HG02870 (cell line): ENCODE data around the gene GLMP.
A peak's percentile ranks its signal among the peaks of the same experiment; 100 is the strongest.
"Not testable (repeated sequence)": the region's sequence is repeated elsewhere in the genome, so short reads cannot be mapped to it uniquely, and the experiment has no call there.

Experiments used
- ATAC-seq: cut with Tn5 transposase; IDR thresholded peaks from one replicate; pipeline ENCODE4 v1.9.1; 2021; ENCODE audit warnings: mild to moderate bottlenecking, moderate library complexity; ENCODE audit not compliant: unreplicated experiment

Gene GLMP, protein sequence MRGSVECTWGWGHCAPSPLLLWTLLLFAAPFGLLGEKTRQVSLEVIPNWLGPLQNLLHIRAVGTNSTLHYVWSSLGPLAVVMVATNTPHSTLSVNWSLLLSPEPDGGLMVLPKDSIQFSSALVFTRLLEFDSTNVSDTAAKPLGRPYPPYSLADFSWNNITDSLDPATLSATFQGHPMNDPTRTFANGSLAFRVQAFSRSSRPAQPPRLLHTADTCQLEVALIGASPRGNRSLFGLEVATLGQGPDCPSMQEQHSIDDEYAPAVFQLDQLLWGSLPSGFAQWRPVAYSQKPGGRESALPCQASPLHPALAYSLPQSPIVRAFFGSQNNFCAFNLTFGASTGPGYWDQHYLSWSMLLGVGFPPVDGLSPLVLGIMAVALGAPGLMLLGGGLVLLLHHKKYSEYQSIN

DNA sequence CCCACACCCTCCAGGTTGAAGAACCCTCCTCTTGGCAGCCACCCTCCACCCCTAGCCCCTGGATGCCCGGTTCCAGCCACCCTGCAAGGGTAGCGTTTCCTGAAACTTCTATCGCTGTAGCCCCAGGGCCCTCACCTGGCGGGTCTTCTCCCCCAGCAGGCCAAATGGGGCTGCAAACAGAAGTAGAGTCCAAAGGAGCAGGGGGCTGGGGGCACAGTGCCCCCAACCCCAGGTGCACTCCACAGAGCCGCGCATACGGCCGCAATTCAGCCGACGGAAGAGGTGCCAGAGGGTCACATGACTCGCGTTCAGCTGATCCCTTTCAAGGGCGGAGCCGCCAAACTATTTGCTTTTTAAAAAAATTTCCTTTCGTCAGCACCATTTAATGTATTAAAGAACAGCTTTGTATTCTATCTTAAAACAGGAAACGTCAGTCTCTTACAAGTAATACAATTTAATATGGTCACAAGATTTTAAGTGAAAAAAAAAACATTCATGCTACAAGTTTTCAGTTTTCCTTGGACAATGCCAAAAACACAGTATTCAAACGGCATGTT is at the start of gene GLMP:
Gene GLMP, minus strand, starts transcription at position 289 of the 557 bp plus-strand sequence. Its CDS starts 34 bp downstream, at position 255.
- ATAC-seq, result peak; percentile 45

DNA sequence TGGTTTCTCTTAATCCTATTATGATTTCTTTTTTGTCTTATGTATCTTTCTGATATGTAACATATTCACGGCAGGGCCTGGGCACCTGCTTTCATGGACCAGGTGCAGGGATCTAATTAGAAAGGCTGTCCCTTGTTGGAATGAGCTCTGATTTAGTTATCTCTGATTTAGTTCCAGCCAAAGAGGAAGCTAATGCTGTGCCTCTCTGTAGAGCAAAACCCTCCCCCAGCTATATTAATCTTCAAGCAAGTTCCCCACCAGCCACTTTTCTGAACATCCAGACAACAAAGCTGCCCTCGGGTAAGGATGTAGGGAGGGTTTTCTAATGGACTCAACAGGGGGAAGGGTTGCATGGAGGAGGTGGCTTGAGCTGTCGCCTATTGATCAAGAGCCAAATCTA is 48.9 kb upstream of the GLMP start:
- ATAC-seq, result no peak

DNA sequence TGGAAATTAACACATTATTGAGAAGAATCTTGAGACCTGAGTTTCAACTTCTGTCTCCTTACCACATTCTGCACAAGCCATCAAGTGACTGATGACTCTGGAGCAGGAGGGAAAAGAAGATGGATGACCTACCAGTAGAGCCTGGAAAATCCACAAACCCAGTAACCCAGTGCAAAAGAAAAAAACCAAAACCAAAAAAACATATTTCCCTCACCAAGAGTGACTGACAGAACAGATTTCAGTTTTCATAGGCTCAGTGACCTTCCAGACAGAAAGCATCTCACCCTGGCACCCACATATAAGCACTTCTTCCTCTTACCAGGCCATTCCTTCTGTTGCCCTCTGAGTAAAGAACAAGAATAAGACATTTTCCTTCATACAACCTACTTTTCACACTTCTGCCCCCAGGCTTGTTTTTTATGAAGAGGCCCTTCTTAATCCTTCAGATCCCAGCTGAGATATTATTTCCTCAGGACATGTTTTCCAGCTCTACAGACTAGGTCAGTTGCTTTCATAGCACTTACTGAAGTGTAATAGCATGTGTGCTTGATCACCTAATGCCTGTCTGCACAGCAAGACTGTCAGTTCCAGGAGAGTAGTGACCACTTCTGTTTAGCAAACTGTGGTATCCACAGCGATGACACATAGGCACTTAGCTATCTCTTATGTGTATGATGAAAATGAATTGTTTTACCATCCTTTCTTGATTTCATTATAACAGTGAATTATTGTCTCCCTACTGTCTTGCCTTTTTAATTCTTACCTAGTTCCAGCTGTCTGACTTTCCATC is 46.9 kb upstream of the GLMP start:
- no peak for ATAC-seq

DNA sequence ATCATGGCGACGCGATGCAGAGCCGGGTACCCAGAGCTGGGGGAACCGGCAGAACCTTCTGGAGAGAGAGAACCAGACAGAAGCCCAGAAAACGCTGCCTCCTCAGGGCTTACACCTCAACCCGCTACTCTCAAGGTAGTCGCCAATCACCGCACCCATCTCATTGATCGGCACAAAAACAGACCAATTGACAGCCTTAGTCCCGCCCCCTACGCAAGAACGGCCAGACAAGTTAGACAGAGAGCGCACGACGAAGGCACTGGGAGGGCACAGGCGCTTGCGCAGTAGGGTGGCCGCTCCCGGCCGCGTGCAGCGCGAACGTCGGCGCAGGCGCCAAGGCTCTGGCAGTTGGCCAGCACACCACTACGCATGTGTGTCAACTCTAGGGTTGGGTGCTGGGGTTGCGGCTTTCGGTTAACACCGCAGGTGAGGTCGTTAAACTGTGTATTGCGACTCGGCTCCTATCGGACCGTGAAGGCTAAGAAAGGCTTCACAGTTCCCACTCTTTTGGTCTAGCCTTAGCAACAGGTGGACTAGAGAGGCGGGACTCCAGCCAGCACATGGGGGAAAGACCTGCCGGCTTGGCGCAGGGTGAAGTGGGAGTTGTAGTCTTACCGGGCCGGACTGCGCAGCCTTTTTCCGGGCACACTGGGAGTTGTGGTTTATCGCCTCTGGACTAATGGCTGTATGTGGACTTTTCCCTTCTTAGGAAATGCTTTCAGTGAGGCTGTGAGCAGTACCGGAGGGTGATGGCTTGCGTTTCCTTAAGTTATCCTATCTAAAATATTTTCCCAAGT is 42.9 kb upstream of the GLMP start, which contains the start of the genes CCT3 and TSACC:
Gene CCT3, minus strand, starts transcription at position 113 of the 797 bp plus-strand sequence. Its CDS starts 108 bp downstream, at position 5.
Gene TSACC, plus strand, starts transcription at position 347 of the 797 bp plus-strand sequence. CDS start 1,232 bp downstream, outside the sequence.
- ATAC-seq, result peak; percentile 90

DNA sequence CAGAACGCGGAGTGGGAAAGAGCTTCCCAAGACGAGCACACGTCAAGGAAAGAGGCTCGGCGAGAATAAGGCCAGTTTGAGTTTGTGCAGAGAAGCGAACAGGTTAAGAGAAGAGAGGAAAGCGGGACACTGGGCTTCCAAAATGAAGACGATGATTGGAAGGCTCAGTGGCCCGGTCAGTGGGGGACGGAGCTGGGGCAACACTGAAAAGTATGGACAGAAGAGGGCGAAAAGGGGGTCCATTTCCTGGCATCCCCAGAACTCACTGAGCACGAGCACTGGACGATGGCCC is 42.4 kb upstream of the GLMP start:
- ATAC-seq, result no peak

DNA sequence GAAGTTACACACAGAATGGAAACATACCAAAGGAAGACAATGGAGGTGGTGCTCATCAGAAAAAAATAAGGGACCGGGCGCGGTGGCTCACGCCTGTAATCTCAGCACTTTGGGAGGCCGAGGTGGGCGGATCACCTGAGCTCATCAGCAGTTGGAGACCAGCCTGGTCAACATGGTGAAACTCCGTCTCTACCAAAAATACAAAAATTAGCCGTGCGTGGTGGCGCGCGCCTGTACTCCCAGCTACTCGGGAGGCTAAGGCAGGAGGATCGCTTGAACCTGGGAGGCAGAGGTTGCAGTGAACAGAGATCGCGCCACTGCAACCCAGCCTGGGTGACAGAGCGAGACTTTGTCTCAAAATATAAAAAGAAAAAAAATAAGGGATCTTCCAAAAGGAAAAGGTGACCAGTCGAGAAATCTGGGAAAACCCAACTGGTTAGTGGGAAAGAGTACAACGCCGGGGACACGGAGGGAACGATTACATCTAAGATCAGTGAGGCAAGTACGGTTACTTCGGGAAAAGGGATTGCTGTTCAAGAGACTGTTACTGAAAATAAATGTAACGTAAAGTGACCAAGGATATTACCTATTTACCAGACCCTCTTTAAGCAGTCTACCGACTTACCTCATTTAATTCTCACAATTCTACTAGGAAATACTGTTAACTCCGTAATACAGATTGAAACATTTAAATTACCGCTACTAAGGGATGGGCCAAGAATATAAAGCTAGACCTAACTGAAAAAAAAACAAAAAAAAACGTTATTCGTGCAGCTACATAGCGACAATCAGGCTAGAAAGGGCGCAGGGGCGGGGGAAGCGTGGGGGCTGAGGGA is 41.8 kb upstream of the GLMP start:
- ATAC-seq, result no peak

DNA sequence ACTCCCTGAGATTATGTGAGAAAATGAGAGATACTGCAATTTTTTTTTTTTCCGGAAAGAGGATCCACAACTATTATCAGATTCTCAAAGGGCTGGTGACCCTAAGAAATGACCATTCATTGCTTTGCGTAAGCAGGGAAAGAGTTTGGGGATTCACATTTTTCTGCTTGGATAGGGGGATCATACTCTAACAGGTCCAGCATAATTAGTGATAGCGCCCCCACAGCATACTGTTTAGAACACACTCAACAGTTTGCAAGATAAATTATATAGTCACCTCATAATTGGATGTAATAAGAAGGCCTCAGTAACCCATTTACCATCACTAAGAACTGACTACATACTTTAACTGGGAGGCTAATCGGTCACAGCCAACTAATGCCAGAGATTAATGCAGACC is 40.8 kb upstream of the GLMP start:
- ATAC-seq, result no peak

DNA sequence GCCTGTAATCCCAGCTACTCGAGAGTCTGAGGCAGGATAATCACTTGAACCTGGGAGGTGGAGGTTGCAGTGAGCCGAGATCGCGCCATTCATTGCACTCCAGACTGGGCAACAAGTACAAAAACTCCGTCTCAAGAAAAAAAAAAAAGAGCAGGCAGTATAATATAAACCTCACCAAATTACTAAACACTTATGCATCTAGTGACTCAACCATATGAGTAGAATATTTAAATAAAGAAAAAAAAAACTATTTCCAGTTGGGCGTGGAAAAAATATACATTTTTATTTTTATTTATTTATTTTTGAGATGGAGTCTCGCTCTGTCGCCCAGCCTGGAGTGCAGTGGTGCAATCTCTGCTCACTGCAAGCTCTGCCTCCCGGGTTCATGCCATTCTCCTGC is 27.7 kb upstream of the GLMP start:
- ATAC-seq, result not testable (repeated sequence)

DNA sequence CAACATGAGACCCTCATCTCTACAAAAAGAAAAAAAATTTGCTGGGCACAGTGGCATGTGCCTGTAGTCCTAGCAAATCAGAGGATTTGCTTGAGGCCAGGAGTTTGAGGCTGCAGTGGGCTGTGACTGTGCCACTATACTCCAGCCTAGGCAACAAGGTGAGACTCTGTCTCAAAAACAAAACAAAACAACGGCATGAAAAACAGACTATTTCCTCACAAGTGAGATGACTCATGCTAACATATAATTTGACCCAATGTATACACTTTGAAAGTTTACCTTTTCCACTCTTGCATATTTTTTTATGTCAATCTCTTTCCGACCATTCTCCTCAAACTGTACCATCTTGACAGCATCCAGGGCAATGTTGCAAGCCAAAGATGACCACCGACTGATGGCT is 25.1 kb upstream of the GLMP start:
- ATAC-seq, result no peak

DNA sequence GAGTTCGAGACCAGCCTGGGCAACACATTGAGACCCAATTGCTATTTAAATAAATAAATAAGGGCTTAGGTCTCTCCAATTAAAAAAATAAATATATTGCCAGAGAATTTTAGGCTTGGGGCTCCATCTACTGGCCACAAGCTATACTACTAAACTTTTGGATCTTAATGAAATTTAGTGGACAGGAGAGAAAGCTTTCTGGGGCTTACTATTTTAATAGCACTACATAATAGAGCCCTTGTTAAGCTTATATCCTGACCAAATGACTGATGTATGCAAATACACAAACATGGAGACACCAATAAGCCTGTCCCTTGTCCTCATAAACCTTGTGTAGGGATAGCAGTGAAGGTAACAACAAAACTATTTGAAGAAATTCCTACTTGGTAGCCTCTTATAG is 24.2 kb upstream of the GLMP start:
- ATAC-seq, result no peak

DNA sequence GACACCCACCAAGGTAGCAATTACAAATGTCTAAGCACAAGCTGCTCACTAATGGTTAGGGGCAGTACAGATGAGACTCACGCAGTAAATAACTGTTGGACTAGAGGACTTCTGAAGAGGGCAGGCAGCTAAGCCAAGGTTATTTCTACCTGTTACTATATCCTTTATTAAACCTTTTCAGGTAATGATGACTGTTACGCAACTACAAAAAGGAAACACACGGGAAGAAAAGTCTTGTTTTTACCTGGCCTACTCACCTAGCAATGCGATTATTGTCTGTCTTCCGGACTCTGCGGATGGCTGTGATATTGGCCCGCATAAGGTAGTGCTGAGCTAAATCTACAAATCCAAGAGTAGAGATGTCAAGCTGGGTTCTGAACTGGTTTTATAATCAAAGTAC is 21.4 kb upstream of the GLMP start:
- ATAC-seq, result no peak

DNA sequence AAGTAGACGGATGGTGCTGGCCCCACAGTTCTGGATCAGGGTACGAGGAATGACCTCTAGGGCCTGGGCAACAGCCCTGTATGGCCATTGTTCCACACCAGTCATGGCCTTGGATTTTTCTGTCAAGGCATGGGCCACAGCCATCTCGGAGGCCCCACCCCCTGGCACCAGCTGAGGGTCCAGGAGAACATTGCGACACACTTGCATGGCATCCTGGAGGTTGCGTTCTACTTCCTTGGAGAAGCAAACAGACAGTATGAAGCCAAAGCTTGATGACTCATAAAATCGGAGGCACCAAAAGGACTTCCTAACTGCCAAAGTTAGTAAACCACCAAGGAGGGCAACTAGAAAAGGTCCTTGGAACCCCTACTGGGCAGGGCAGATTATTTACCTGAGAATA is 15.5 kb upstream of the GLMP start:
- ATAC-seq, result no peak

DNA sequence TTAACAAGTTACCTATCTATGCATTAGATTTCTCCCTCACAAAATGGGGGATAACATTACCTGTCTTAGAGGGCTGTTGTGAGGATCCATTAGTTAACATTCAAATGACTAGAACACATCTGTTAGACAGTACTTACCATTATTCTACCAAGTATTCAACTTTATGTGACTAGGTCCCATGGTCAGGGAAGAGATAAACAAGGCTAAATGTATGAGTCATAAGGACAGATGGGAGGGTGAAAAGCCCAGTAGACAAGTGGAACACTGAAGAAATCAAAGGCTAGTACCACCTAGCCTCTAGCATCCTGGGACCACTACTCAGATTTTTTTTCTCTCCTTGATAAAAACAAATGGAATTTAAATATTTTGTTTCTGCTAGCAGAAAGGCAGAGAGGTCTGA is 12.6 kb upstream of the GLMP start:
- no peak for ATAC-seq

DNA sequence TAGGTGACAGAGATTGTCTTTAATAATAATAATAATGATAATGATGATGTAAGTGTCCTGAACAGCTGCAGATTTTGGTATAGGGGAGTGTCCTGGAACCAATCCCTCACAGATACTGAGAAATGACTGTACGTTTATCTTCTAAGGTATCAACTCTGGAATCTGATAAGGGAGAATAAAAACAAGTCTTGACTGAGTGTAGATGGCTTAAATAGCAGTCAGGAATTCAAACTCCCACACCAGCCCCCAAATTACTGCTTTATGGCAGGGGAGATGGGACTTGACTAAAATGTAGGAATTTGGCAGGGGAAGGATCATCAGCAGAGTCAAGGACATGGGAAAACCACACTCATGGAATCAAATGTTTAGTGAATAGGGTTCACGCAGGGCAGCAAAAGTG is 9.7 kb upstream of the GLMP start:
- ATAC-seq, result no peak

DNA sequence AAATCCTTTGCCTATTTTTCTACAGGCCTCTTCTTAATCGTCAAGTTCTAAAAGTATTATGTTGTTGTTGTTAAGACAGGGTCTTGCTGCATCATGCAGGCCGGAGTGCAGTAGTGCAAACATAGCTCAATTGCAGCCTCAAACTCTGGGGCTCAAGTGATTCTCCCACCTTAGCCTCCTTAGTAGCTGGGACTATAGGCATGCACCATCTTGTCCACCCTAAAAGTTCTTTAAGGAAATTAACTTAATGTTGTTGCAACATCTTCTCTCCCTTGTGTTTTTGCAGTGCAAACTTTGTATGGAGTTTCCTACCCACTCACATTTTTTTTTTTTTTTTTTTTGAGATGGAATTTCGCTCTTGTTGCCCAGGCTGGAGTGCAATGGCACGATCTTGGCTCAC is 7.8 kb upstream of the GLMP start:
- no peak for ATAC-seq

DNA sequence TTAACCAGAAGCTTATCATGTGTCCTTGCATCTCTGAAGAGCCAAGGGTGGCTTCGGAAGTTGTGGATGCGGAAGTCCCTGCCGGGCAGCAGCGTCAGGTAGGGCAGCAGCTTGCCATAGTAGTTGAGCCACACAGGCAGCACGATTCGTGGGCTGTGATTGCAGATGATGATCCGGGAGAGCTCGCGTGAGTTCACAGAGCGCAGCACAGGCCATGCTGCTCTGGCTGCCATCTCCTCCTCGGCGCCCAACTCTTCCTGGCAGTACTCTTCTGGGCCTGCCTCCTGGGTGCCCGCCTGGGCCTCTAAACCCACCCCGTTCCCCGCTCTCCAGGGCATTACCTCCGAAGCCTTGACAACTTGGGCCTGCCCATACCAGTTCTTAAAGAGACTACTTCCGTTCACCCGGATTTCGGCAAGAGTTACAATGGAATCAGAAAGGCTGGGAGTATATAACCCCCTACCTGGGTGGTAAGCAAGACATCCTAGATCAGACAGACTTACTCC is 3.4 kb upstream of the GLMP start, which contains the start of gene VHLL:
Gene VHLL, minus strand, starts transcription at position 456 of the 506 bp plus-strand sequence. Its CDS starts 118 bp downstream, at position 338.
- ATAC-seq, result no peak

DNA sequence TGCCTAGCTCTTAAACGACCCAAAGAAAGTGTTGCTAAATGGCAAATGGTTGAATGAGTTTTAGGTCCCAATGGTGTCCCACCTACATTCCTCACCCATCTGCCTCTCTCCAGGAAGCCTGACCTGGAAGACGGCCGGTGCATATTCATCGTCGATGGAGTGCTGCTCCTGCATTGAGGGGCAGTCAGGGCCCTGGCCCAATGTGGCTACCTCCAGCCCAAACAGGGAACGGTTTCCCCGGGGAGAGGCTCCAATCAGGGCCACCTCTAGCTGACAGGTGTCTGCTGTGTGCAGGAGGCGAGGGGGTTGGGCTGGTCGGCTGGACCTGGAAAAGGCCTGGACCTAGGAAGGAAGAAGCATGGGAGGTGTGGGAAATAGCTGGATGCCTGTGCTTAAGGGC is 1.6 kb downstream of the GLMP start:
- ATAC-seq, result no peak

DNA sequence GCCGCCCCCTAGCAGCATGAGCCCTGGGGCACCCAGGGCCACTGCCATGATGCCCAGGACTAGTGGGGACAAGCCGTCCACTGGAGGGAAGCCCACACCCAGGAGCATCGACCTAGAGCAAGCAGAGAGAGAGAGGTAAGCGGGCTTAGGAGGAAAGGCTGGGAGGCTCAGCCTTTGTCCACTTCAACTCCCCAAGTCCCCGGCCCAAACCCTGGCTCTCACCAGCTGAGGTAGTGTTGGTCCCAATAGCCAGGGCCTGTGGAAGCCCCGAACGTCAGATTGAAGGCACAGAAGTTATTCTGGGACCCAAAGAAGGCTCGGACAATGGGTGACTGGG is 2.4 kb downstream of the GLMP start:
- no peak for ATAC-seq

DNA sequence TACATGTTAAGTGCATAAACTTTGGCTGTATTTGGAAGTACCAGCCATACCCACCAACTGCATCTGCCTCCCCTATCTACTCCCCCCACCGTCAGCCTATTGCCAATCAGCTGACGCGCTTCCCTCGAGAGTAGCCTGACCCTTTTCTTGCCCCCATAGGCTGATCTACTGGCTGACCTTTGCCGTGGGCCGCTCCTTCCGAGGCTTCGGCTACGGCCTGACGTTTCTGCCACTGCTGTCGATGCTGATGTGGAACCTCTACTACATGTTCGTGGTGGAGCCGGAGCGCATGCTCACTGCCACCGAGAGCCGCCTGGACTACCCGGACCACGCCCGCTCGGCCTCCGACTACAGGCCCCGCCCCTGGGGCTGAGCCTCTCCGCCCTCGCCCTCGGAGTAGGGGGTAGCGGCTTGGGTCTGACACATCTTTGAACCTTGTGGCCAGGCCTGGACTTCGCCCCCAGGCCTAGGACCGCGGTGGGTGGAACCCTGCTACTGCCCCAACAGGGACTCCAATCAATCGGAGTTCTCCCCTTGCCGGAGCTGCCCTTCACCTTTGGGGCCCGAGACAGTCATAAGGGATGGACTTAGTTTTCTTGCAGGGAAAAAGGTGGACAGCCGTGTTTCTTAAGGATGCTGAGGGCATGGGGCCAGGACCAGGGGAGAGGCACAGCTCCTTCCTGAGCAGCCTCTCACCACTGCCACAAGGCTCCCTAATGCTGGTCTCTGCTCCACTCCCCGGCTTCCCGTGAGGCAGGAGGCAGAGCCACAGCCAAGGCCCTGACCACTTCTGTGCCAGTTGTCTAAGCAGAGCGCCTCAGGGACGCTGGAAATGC is 4.0 kb downstream of the GLMP start:
- no peak for ATAC-seq
